ENCODE measurements around the gene EME2.

DNA sequence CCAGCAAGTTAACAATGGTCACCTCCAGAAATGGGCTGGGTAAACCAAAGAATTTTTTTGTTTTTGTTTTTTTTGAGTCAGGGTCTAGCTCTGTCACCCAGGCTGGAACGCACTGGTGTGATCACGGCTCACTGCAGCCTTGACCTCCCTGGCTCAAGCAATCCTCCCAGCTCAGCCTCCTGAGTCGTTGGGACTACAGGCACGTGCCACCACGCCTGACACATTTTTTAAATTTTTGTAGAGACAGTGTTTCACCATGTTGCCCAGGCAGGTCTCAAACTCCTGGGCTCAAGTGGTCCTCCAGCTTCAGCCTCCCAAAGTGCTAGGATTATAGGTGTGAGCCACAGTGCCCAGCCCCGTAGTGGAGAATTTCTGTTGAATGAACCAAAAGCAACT, 8.1 kb downstream of the EME2 start:
- TF ChIP-seq, protein P1, sequence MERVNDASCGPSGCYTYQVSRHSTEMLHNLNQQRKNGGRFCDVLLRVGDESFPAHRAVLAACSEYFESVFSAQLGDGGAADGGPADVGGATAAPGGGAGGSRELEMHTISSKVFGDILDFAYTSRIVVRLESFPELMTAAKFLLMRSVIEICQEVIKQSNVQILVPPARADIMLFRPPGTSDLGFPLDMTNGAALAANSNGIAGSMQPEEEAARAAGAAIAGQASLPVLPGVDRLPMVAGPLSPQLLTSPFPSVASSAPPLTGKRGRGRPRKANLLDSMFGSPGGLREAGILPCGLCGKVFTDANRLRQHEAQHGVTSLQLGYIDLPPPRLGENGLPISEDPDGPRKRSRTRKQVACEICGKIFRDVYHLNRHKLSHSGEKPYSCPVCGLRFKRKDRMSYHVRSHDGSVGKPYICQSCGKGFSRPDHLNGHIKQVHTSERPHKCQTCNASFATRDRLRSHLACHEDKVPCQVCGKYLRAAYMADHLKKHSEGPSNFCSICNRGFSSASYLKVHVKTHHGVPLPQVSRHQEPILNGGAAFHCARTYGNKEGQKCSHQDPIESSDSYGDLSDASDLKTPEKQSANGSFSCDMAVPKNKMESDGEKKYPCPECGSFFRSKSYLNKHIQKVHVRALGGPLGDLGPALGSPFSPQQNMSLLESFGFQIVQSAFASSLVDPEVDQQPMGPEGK (CRISPR knock-in tag; IDR thresholded peaks at IDR 0.05; ENCODE audit: borderline replicate concordance) = no peak
- no peak for TF ChIP-seq RARB (CRISPR knock-in tag; IDR thresholded peaks at IDR 0.05)

Measured in SK-N-SH treated with all-trans-retinoic acid at 6 μM for 48 hours (cell line).